HG03108 (cell line): ENCODE results near the gene E2F6.

Experiments used
- ATAC-seq: cut with Tn5 transposase; IDR thresholded peaks from one replicate; pipeline ENCODE4 v1.9.1; 2021; ENCODE audit warnings: moderate library complexity; ENCODE audit not compliant: unreplicated experiment

The E2F6 gene

DNA sequence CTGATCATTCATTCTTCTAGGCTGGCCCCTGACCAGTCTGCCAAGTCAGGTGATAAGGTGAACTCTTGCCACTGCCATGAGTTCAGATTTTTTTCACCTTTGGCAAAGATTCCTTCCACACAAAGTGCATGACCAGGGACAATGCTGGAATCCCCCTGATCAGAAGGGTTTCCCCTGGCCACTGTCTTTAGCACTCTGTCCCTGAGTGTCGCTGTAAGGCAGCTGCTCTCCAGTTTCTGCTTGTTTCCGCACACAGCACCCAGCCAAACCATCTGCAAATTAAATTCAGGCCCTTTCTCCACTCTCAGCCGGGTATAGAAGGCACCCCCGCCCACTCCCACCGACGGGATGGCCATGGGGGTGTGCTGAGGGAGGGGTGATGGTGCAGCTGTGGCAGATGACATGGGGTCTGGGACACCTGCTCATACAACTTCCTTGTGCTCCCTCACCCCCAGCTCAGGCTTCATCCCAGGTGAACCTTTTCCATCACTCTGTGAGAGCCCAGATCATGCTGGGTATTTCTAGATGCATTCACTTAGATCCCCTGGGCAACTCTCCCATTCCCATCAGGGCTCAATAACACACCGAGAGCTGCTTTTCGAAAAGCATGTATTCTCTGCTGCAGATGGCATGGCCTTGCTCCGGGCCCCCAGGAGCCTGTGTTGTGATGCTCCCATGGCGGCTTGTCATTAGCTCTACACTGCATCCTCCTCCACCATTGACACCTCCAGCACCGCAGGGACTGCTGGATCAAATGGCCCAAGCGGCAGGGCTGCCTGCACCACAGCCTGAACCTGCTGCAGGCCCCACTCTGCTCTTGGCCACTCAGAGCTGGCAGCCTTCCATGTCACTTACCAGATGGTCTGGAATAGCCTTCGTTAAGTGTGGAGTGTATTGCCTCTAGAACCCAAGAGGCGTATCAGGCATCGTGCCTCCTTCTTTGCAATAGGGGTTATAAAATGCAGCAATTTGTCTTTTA lies 69.2 kb downstream of the E2F6 start:
- no peak for ATAC-seq

GRCh38 chr2:11396021-11396420 lies 69.9 kb downstream of the E2F6 start:
- no peak for ATAC-seq

- no peak for ATAC-seq
Observed at GRCh38 chr2:11395389-11395788, 70.6 kb downstream of the E2F6 start.
